A172 (cell line): Measurements from ENCODE around the gene WFDC10B. TPM values are rescaled to one million over a fixed set of nuclear protein-coding genes. Genes with fewer than 3 reads are reported as not detected.
"Not testable (repeated sequence)": the region's sequence is repeated elsewhere in the genome, so short reads cannot be mapped to it uniquely, and the experiment has no call there.

Experiments used
- DNase-seq: peaks from one replicate; pipeline ENCODE4 v3.0.0-alpha.2; 2015; ENCODE audit warnings: low spot score
- total RNA-seq: library from RNA; depleted of rRNA; stranded (reverse); fragments of >200 nt; shearing (Covaris generic); gene quantifications from 2 replicates; pipeline ENCODE4 v1.2.3, GENCODE V29; 2014; rRNA removed

WFDC10B gene
- total RNA-seq, 1 experiment from 2014 or later, result not detected

GRCh38 chr20:45647441-45648050 lies 57.3 kb downstream of the WFDC10B start:
- DNase-seq, result no peak

GRCh38 chr20:45646875-45647274 lies 57.9 kb downstream of the WFDC10B start:
- DNase-seq, result no peak

GRCh38 chr20:45645869-45646268 lies 59.0 kb downstream of the WFDC10B start:
- not testable (repeated sequence) for DNase-seq

- DNase-seq, result not testable (repeated sequence)
Observed at GRCh38 chr20:45641076-45641475, 63.7 kb downstream of the WFDC10B start.

- DNase-seq, result no peak
Observed at GRCh38 chr20:45639687-45640086, 65.1 kb downstream of the WFDC10B start.

GRCh38 chr20:45636513-45636912 lies 68.3 kb downstream of the WFDC10B start:
- DNase-seq, result no peak

Other genes starting within 250 kb of the WFDC10B start
- gene WFDC2, start 235.3 kb downstream of the WFDC10B start, total RNA-seq, result not detected in 2 replicates
- gene SPINT3, start 189.4 kb downstream of the WFDC10B start, total RNA-seq, result not detected in 2 replicates
- gene WFDC6, start 165.5 kb downstream of the WFDC10B start, total RNA-seq, result not detected in 2 replicates
- gene EPPIN, start 157.6 kb downstream of the WFDC10B start, total RNA-seq, result not detected in 2 replicates
- not detected in 2 replicates for gene WFDC8, start 125.7 kb downstream of the WFDC10B start, total RNA-seq
- gene WFDC10A, start 75.3 kb downstream of the WFDC10B start, total RNA-seq, result not detected in 2 replicates
- gene WFDC9, start 73.7 kb downstream of the WFDC10B start, total RNA-seq, result not detected in 2 replicates
- gene WFDC11, start 34.8 kb downstream of the WFDC10B start, total RNA-seq, result not detected in 2 replicates
- gene WFDC13, start 3.0 kb downstream of the WFDC10B start, total RNA-seq, result not detected in 2 replicates
- not detected in 2 replicates for gene SPINT4, start 17.3 kb upstream of the WFDC10B start, total RNA-seq
- 3.0 TPM in 1 of 2 replicates, not detected in the other for gene WFDC3, start 86.9 kb upstream of the WFDC10B start, total RNA-seq
- gene DNTTIP1, start 86.9 kb upstream of the WFDC10B start, total RNA-seq, result 43.9 and 59.9 TPM in 2 replicates
- gene UBE2C, start 107.6 kb upstream of the WFDC10B start, total RNA-seq, result 206 and 210 TPM in 2 replicates
- not detected in 2 replicates for gene TNNC2, start 122.3 kb upstream of the WFDC10B start, total RNA-seq
- gene SNX21, start 128.8 kb upstream of the WFDC10B start, total RNA-seq, result 50.0 and 59.2 TPM in 2 replicates
- gene ACOT8, start 152.4 kb upstream of the WFDC10B start, total RNA-seq, result 60.9 and 71.1 TPM in 2 replicates
- gene ZSWIM3, start 152.6 kb upstream of the WFDC10B start, total RNA-seq, result 4.2 and 4.8 TPM in 2 replicates
- 7.7 and 10.0 TPM in 2 replicates for gene ZSWIM1, start 176.2 kb upstream of the WFDC10B start, total RNA-seq
- 0.21 TPM in 1 of 2 replicates, not detected in the other for gene SPATA25, start 182.6 kb upstream of the WFDC10B start, total RNA-seq
- 2.5 and 3.1 TPM in 2 replicates for gene NEURL2, start 186.2 kb upstream of the WFDC10B start, total RNA-seq
- gene CTSA, start 186.3 kb upstream of the WFDC10B start, total RNA-seq, result 114 and 142 TPM in 2 replicates
- gene PLTP, start 207.1 kb upstream of the WFDC10B start, total RNA-seq, result 2.1 and 3.9 TPM in 2 replicates
- gene PCIF1, start 229.7 kb upstream of the WFDC10B start, total RNA-seq, result 7.0 and 9.3 TPM in 2 replicates